ENCODE data around the gene CATSPER3.

- TF ChIP-seq CTCF (IDR thresholded peaks at IDR 0.05) (no peak), POLR2A (IDR thresholded peaks at IDR 0.05) (no peak)
These were observed 52.6 kb downstream of the CATSPER3 start for GRCh38 chr5:135020111-135020895.
